Activated CD8-positive, alpha-beta memory T cell treated with anti-CD3 and anti-CD28 coated beads, Interleukin-2, amount 50 U/mL, for 1 hour (primary cell): ENCODE results near the gene BASP1.
"Not testable (repeated sequence)": the region's sequence is repeated elsewhere in the genome, so short reads cannot be mapped to it uniquely, and the experiment has no call there.

Experiments used
- DNase-seq: peaks from one replicate; pipeline ENCODE4 v3.0.0-alpha.2; 2020; ENCODE audit errors: extremely low read depth

The BASP1 gene

DNA sequence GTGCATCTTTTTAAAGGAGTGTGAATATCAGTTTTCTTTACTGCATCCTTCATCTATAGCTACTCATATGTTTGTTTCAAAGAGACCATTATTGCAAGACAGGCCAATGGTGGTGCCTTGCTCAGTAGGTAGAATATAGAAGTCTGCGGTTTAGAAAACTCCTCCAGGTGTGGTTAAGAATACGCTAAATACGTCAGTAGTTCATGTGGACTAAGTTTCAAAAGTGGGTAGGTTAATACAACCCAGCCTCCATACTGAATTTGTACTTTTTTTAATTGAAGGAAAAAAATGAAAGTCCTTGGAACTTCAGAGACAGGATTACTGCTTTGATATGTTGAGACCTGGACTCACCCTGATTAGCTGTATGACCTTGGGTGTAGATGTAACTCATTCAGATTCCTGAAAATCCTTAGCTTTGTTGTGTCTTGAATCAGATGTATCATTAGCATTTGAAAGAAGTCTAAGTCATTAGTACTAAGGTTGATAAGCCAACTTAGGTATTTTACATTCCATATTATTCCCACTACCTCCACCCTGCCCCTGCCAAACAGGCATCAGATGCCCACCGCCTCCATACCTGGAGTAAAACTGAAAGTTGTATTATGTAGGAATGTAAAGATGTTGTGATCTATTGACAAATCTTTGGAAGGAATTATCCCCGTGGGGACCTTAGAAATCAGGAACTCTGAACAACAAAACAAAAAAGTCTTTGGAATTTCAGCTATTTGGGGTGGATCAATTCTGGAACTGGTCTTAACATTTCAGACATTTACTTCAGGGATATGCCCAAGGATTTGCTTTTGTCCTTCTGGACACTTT lies 6.1 kb downstream of the BASP1 start:
- no peak for DNase-seq

DNA sequence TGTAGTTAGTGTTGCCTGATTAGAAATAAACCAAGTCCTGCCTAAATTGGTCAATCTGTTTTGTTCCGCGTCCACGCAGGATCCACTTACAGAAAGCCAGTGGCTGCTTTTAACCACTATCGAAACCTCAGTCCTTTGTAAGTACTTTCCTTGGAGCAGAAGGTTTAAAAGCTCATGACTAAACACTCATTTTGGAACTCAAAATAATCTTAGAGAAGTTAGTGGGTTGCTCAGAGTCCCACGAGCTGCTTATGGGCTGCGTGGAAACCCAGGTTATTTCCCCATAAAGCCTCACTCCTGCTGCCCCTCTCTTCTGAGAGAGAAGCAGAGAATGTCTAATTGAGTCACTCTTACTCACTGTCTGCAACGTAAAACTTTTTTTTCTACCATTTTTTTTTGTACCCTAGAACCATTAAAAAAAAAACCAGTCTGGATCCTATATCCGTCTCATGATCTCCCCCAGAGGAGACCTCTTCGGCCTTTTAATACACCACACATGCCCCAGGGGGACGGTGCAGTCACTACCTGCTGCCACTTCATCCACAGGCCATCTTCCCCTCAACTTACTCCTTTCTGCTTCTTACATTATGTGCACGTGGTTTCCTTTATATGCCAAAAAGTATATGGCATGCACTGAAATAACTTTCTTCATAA lies 7.6 kb downstream of the BASP1 start:
- DNase-seq = no peak

DNA sequence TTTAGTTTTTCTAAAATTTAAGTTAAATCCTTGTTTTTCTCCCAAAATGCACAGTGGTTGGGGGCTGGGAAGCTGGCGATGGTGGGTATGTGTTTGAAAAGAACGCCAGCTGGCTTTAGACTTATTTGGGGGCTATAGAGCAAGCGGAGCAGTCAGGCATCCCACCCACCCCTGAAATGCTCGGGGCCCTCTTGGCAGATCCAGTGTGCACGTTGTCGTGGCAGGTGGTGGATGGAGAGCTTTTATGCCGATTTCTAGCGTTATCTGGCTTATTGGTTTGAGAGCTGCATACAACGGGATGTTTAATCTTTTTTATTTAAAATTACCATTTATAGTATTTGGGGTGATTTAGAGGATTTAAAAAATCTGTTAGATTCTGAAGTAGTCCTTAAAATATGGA lies 8.1 kb downstream of the BASP1 start:
- DNase-seq = no peak

DNA sequence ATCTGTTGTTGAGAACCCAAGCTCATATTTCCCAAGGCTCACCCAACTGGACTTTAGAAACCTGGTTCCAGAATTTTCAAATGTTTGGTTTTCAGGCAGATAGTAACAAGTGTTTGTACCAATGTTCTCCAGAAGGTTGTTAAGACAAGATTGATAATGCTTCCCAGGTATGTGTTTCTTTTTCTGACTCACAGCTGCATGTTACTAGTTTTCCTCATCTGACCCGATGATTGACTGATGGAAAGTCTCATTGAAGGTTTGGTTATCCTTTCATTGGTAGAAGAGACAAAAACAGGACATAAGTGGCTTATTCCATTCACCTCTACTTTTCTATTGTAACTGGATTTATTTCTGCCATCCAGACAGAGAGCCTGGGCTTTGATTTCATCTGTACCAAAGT lies 10.4 kb downstream of the BASP1 start:
- no peak for DNase-seq

DNA sequence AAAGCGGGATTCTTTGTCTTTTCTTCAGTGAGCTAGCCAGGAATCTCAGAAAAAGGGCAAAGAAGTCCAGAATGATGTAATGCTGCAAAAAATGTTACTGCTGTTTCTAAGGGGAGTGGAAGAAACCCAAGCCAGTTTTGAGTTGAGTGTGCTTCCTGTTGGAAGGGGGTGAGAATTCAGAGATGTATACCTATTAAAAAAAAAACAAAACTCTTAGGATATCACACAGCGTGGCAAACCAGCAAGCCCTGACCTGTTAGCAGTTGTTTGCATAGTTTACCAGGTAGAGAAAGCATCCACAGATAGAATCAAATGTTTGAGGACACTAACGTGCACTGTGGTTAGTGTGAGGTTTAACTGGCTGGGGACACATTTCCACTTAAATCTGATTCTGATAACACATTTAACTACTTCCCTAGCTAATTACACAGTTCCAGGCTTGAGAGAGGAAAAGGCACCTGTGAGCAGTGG lies 11.4 kb downstream of the BASP1 start:
- DNase-seq = no peak

DNA sequence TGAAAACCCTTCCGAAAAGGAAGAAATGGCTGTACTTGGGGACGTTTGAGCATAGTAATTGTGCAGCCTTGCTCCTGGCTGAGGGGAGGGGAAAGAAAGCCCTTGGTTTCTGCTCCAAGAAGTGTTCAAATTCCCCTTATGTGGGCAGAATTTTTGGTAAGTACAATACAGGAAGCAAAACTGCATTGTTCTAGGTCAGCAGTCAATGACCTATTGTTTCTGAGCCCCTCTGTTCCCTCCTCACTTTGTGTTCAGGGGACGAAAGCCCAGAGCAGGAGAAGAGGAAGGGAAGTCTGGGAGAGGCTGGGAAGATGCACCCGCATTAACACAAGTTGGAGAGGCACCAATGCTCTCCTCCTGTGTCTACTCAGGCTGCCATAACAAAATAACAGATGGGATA lies 11.9 kb downstream of the BASP1 start:
- DNase-seq = no peak

DNA sequence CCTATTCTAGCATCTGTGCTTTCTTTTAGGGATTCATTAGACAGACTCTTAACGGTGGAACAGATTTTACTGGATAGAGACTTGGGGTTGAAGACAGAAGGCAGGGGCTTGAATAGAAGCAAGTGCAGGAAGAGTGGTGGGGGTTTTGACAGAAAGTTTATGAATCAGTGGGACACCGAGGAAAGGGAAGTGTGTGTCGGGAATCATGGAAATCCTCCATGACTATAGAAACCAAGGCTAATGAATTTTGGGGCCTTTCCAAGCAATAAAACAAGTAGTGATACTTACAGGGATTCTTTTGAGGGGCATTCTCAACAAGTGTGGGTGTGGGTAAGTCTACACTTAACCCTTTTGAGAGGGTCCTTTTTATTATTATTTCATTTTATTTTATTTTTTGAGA lies 12.8 kb downstream of the BASP1 start:
- DNase-seq = no peak

DNA sequence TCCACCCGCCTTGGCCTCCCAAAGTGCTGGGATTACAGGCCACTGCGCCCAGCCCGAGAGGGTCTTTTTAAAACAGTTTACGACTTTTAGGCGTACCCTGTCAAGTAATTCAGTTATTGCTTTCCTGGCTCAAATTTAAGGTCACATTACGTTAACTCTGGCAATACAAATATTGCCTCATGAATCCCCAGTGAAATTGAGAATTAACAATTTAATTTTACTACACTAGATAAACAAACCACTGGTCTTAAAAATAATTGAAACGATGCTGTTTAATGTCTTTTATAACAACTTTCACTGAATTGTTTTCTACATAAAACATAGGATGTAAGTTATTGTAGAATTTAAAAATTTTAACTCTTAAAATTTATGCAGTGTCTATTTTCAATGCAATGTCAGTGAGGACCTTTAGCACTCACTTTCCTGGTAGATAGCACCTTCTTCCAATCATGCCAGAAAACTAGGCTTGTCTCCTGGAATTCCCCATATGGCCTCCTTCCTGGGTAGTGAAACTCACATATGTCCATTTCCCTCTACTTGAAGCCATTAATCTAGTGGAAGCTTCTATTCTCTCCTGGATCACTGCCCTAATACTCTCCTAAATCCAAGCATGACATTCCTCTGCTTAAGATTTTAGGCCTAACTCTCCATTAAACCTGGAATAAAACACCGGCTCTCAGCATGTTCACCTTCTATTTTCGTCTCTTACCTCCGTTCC lies 13.5 kb downstream of the BASP1 start:
- DNase-seq = no peak

DNA sequence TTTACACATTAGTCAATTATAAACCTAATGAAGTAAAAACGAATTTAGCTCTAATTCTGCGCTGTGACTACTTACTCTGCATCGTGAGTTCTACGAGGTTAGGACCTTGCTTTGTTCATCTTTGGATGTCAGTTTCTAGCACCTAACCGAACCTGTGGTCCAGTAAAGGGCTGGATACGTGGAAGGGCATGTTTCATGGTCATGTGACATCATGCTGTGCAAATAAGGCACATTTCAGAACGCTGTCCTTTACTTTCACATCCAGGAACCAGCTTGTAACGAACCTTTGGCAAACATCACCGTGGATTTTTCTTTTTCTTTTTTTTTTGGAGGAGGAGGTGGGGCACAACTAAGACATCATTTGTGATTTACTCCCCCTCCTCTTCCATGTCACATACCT lies 15.0 kb downstream of the BASP1 start:
- DNase-seq = no peak

DNA sequence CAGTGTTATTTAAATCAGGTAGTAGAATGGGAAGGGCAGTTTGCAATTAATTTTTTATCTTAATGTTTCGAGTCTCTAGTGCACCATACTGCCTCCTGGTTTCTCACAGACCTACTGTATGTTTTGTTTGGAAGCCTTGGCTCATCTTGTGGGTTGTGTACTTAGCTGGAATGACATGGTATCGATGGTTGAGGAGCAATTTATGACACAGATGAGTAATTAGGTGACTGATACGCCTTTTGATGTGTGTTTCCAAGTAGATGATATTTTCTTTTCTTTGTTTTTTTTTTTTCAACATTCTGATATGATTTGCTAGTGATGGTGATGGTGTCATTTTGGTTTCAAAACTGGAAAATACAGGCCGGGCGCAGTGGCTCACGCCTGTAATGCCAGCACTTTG lies 16.1 kb downstream of the BASP1 start:
- no peak for DNase-seq

DNA sequence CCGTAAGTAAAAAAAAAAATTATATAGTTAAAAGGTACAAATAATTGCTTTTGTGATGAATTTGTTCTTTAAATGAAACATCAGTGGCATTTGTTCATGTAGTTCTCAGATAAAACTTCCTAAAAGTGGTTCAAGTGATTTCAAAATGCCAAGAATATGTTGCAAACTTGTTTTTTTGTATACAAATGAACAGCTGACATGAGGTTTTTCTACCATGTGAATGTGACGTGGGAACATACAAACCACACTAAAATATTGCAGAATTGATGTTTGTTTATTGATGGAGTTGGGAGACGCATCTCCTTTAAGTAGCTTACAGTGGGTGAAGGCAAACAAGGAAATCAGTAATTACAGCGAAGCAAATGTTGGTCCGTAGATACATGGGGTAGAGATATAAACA lies 16.9 kb downstream of the BASP1 start:
- no peak for DNase-seq

DNA sequence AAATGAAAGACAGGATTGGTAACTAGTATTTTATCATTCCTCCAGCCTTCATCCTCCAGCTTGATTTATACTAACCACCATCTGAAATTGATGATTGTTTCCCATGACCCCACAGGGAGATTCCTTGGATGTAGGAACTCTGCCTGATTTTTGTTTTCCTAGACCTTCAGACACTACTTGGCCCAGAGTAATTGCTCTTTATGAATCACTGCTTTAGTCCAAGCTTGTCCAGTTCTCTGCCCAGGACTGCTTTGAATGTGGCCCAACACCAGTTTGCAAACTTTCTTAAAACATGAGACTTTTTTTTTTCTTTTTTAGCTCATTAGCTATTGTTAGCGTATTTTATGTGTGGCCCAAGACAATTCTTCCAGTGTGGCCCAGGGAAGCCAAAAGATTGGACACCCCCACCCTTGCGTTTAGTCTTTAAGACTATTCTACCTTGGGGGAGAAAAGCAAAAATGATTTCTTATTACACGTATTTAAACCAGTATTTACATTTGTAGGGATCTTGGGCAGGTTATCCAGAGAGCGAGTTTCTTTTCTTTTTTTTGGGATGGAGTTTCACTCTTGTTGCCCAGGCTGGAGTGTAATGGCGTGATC lies 18.4 kb downstream of the BASP1 start:
- no peak for DNase-seq

DNA sequence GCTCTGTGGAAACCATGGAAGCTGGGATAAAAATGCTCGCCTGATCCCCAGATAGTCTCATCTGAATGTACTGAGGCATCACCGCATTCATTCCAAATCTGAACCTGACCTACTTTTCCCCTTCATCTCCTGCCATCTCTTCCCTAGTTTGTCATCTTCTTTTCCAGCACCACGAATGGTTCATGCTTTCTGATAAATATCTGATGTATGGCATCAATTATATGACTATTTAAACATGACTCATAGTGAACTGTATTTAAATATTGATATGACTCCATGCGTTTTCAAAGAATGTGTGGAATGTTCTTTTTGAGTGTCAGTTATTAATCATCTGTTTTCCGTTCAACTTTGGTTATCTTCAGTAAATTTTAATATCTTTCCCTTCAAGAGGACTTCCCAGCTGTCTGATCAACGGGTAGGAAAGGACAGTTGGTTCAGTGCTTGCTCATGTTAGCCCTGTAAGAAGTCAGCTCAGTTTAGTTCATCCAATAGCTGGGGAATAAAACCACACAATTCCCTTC lies 21.1 kb downstream of the BASP1 start:
- DNase-seq = no peak

DNA sequence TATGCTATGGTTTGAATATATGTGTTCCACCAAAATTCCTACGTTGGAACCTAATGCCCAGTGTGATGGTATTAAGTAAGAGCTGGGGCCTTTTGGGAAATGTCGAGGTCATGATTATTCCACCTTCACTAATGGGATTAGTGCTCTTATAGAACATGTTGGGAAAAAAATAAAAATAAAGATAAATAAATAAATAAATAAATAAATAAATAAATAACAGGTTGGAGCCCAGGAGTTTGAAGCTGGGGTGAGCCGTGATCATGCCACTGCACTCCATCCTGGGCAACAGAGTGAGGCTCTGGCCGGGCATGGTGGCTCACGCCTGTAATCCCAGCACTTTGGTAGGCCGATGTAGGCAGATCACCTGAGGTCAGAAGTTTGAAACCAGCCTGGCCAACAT lies 22.5 kb downstream of the BASP1 start:
- DNase-seq = no peak

DNA sequence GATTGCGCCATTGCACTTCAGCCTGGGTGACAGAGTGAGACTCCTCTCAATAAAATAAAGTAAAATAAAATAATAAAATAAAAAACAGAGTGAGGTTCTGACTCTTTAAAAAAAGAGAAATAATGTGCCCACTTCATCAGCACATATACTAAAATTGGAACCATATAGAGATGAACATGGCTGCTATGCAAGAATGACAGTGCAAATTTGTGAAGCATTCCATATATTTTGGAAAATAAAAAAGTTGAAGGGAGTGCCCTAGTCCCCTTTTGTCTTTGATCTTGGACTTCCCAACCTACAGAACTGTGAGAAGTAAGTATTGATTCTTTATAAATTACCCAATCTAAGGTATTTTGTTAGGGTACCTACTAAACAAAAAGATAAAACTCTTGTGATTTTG lies 23.1 kb downstream of the BASP1 start:
- DNase-seq = no peak

DNA sequence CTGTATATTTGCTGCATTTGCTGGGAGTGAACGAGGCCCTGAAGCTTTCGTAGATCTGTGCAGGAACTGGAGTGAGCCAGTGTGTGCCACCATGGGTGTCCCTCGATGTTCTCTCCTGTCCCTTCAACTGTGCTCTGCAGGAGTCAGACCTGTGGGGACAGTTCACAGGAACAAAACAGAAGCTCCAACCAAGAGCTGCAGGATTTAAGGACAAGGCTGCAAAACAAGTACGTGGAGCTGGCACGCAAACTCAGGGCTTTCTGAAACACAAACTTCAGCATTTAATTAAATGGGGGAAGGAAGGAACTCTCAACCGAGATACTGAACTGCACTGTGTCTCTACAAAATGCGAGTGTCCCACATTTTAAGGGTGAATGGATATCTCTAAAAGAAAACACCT lies 24.2 kb downstream of the BASP1 start:
- DNase-seq = no peak

DNA sequence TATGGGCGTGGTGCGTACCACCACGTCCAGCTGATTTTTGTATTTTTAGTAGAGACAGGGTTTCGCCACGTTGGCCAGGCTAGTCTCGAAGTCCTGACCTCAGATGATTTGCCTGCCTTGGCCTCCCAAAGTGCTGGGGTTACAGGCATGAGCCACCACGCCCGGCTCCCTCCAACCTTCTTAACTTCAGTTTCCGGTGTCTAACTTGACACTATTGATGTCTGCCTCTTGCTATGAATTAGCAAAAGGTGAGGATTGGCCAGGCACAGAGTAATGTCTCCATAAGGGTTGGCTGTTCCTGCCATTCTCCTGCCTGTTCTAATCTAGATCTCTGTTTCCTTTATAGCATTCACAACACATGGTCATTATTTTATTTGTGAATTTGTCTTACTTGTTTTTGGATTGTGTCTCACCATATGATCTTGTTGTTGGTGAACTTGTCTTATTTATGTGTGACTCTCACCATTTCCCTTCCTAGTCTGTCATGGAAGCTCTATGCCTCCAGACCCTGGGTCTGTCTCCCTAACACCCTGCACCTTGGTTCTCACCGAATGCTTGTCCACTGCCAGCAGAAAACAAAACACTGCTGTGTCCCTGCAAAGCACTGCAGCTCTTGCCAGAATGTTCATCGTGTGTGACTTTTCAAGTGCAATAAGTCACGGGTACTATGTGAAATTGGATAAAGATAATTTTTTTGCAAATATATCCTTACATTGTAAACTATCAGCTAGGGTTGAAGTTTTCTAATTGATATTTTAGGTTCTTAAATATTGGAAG lies 26.0 kb downstream of the BASP1 start:
- DNase-seq = no peak

DNA sequence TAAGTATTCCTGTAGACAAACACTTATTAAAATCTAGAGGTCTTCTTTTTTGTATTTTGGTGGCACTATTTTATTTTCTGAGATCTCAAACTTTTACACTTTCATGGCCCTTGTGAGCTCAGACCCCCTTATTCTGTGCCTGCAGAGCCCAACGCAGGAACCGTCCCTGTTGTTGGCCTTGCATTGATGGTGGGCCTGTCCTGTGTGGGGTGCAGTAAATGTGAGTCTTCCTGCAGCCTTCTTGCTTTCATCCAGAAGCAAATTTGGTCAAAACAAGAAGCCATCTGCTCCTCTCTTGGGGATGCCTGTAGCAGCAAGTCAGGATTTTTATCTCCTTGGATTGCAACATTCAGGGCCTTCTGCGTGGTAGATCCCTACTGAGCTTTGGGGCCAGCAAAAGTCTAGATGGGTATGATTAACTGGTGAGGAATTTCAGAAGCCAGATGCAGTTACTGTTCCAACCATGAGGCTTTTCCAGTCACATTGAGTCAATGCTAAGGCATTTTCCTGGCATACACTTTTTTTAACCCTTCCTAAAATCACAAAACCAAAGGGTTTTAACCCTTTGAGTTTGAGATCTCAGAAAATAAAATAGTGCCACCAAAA lies 31.7 kb downstream of the BASP1 start:
- no peak for DNase-seq

DNA sequence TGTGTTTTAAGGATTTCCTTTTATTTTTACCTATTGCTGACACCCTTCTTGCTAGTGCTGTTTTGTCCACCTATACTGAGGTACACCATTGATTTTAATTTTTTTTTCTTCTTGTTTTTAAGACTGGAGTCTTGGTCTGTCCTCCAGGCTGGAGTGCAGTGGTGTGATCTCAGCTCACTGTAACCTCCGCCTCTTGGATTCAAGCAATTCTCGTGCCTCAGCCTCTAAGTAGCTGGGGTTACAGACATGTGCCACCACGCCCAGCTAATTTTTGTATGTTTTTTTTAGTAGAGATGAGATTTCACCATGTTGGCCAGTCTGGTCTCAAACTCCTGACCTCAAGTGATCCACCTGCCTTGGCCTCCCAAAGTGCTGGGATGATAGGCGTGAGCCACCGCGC lies 32.4 kb downstream of the BASP1 start:
- DNase-seq = not testable (repeated sequence)

DNA sequence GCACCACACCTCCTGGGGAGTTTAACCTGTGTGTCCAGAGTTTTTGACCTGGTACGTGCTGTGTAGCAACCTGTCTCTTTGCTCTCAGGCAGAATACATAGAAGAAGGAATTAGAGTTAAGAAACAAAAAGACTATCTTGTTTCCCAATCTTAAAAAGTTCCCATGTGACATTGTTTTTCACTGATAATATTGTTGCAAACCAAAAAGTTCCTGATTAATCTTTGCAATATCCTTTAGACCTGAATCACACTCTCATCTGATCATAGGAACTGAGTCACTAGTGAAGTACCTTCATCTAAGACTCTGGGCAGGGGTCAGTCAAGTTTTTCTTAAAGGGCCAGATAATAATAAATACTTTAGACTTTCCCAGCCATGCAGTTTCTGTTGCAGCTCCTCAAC lies 35.1 kb downstream of the BASP1 start:
- no peak for DNase-seq

DNA sequence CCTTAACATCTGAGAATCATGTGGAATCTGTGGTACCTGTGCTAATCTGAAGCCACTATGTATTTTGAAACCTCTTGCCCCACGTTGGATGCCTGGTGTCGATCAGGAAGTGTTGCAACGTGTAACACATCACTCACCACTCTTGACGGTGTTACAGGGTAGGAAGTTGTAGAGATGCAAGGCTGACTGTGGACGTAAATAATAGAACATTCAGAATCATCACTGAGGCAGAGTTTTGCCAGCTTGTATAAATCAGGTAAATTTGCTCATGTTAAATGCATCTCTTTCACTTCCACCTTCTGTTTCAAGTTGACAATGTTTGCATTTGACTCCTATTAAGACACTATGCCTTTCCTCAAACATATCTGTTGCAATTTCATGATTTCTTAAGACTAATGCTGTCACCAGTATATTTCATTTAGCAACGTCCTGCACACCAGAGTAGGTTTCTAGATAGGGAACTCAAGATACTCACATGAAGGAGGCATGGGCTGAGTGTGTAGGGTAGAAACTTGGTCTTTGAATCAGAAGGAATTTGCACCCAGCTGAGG lies 38.1 kb downstream of the BASP1 start:
- DNase-seq = no peak
